HEK293 (cell line): ENCODE measurements around the gene ZC3H18.

ENCODE experiments used
- BCL11A ChIP-seq: fragments of 450-650 bp; formaldehyde crosslinking; IDR thresholded peaks from 2 replicates; pipeline ENCODE4 v1.5.1; 2016; ENCODE audit warnings: low read depth, missing biosample characterization, missing genetic modification characterization
- CTCF ChIP-seq: fragments of 450-650 bp; formaldehyde crosslinking; IDR thresholded peaks from 2 replicates; pipeline ENCODE4 v1.5.1; 2016; ENCODE audit warnings: missing biosample characterization, missing genetic modification characterization
- ELK4 ChIP-seq: IDR thresholded peaks from 2 replicates; pipeline ENCODE4 v1.6.1; 2011; ENCODE audit warnings: mild to moderate bottlenecking, low read depth, low read length, borderline replicate concordance
- HOXA7 ChIP-seq: sonication (generic); formaldehyde crosslinking; IDR thresholded peaks from 2 replicates; pipeline ENCODE4 v1.8.1; 2022; ENCODE audit warnings: missing genetic modification reagents, borderline replicate concordance
- INSM2 ChIP-seq: fragments of 450-650 bp; formaldehyde crosslinking; IDR thresholded peaks from 2 replicates; pipeline ENCODE4 v1.5.1; 2016; ENCODE audit warnings: missing biosample characterization, missing genetic modification characterization
- TCF7L2 ChIP-seq: IDR thresholded peaks from 2 replicates; pipeline ENCODE4 v1.6.1; 2011; ENCODE audit warnings: low read depth, mild to moderate bottlenecking, inconsistent platforms, low read length, moderate library complexity, borderline replicate concordance
- ZNF184 ChIP-seq: fragments of 450-650 bp; IDR thresholded peaks from 2 replicates; pipeline ENCODE4 v1.5.1; 2018; ENCODE audit warnings: missing biosample characterization, mild to moderate bottlenecking, missing genetic modification characterization
- ZNF2 ChIP-seq: fragments of 450-650 bp; formaldehyde crosslinking; IDR thresholded peaks from 2 replicates; pipeline ENCODE4 v1.5.1; 2016; ENCODE audit warnings: missing biosample characterization, missing genetic modification characterization
- ZNF266 ChIP-seq: fragments of 450-650 bp; formaldehyde crosslinking; IDR thresholded peaks from 2 replicates; pipeline ENCODE4 v1.5.1; 2016; ENCODE audit warnings: missing biosample characterization, missing genetic modification characterization, low read depth
- ZNF626 ChIP-seq: fragments of 450-650 bp; sonication (Bioruptor Pico); formaldehyde crosslinking; IDR thresholded peaks from 2 replicates; pipeline ENCODE4 v1.5.1; 2018; ENCODE audit warnings: missing biosample characterization, missing genetic modification characterization, inconsistent platforms
- ZNF660 ChIP-seq: fragments of 450-650 bp; IDR thresholded peaks from 2 replicates; pipeline ENCODE4 v1.5.1; 2018; ENCODE audit warnings: missing biosample characterization, mild to moderate bottlenecking, missing genetic modification characterization
- ZNF843 ChIP-seq: fragments of 450-650 bp; formaldehyde crosslinking; IDR thresholded peaks from 2 replicates; pipeline ENCODE4 v1.5.1; 2016; ENCODE audit warnings: missing biosample characterization, missing genetic modification characterization

DNA sequence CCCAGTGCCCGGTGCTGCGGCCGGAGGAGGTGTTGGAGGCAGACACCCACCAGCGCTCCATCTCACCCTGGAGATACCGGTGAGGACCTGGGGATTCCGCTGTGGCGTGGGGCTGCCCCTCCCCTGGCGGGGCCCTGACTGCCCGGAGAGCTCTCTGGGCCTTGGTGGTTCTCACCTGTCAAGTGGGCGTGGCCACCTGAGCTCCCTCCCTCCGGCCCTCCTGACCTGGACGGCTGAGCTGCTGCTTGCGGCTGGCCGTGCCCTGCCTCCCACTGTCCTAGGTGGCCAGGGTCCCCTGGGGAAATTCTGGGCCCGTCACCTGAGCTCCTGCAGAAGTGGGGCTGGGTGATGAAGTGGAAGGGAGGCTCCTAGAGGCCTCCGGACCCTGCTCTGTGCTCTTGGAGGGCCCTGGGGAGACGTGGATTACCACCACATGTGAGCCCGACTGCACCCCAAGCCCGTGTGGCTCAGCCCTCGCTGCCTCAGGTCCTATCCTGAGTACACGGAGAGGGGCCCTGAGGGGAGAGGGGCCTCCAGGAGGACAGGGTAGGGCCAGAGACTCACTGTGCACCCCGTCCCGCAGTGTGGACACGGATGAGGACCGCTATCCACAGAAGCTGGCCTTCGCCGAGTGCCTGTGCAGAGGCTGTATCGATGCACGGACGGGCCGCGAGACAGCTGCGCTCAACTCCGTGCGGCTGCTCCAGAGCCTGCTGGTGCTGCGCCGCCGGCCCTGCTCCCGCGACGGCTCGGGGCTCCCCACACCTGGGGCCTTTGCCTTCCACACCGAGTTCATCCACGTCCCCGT, 69.2 kb downstream of the ZC3H18 start:
- no peak for TF ChIP-seq ELK4
- TF ChIP-seq ZNF626 (tag by site-specific recombination): no peak
- TF ChIP-seq CTCF (tag by site-specific recombination): no peak
- TF ChIP-seq ZNF266: no peak
- no peak for TF ChIP-seq ZNF184 (tag by site-specific recombination)
- no peak for TF ChIP-seq TCF7L2
- TF ChIP-seq INSM2 (tag by site-specific recombination): no peak
- TF ChIP-seq HOXA7 (CRISPR knock-in tag): no peak
- no peak for TF ChIP-seq ZNF843 (tag by site-specific recombination)
- no peak for TF ChIP-seq ZNF660 (tag by site-specific recombination)
- no peak for TF ChIP-seq ZNF2 (tag by site-specific recombination)
- TF ChIP-seq BCL11A (tag by site-specific recombination): no peak
